Endothelial cell (in vitro differentiated cells): ENCODE measurements around the gene KRTAP19-2. TPM values are rescaled to one million over a fixed set of nuclear protein-coding genes. Genes with fewer than 3 reads are reported as not detected.

ENCODE experiments used
- DNase-seq: peaks from one replicate; pipeline ENCODE4 v3.0.0; 2021; ENCODE audit warnings: low spot score
- H3K27ac Mint-ChIP-seq: one replicate; pipeline ENCODE4 v1.8.0; 2021; ENCODE audit warnings: mixed read lengths, inconsistent platforms; ENCODE audit not compliant: unreplicated experiment
- H3K27me3 Mint-ChIP-seq: one replicate; pipeline ENCODE4 v1.8.0; 2021; ENCODE audit warnings: mild to moderate bottlenecking, moderate library complexity, mixed read lengths, inconsistent platforms; ENCODE audit not compliant: unreplicated experiment
- H3K36me3 Mint-ChIP-seq: one replicate; pipeline ENCODE4 v1.8.0; 2021; ENCODE audit warnings: mild to moderate bottlenecking, low read depth, mixed read lengths, inconsistent platforms; ENCODE audit not compliant: unreplicated experiment
- H3K4me1 Mint-ChIP-seq: one replicate; pipeline ENCODE4 v1.8.0; 2021; ENCODE audit warnings: mild to moderate bottlenecking, mixed read lengths, inconsistent platforms; ENCODE audit not compliant: unreplicated experiment
- H3K4me3 Mint-ChIP-seq: one replicate; pipeline ENCODE4 v1.8.0; 2021; ENCODE audit warnings: mild to moderate bottlenecking, mixed read lengths, inconsistent platforms; ENCODE audit not compliant: unreplicated experiment
- H3K9me3 Mint-ChIP-seq: one replicate; pipeline ENCODE4 v1.8.0; 2021; ENCODE audit warnings: mixed read lengths, inconsistent platforms; ENCODE audit not compliant: unreplicated experiment
- total RNA-seq: library from RNA; stranded (reverse); fragmentation: NEBNext Ultra II Directional; extraction: Animal tissue kit (Norgen Biotek cat#: 25700); gene quantifications from one replicate; pipeline ENCODE4 v1.2.1, GENCODE V29; 2021; ENCODE audit not compliant: unreplicated experiment
- TF ChIP-seq, protein P1 (sequence below): fragments of 200-600 bp; sonication (generic); IDR thresholded peaks from one replicate; pipeline ENCODE4 v1.5.0; 2021; ENCODE audit warnings: antibody characterized with exemption; ENCODE audit not compliant: unreplicated experiment

The KRTAP19-2 gene
- total RNA-seq, 1 donor from 2014 or later = not detected

DNA sequence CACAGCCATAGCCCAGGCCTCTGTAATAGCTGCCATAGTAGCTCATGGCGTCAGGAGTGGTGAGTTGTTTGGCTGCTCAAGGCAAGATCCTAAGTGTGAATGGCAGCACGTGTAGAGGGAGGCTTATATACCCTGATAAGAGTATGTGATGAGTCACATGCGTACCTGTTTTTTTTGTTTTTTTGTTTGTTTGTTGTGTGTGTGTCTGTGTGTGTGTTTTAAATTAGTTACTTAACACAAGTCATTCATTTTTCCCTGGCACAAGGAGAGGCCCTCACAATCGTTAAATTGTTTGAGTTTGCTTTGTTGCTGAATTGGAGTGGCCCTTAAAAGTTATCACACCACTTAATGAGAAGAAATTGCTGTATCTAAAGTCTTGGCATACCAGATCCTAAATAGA lies 9.8 kb upstream of the KRTAP19-2 start, which contains the start of gene KRTAP19-4:
KRTAP19-4 (minus strand) TSS at position 101 of the 400 bp plus-strand sequence; CDS start at position 46, 55 bp downstream.
- Mint-ChIP-seq H3K4me1 (no peaks in the 10 kb centered on the region), H3K27ac (no peak within 1 kb of the TSS), H3K36me3 (no peaks in the 10 kb centered on the region), H3K4me3 (no peak within 1 kb of the TSS), H3K27me3 (no peaks in the 10 kb centered on the region), H3K9me3 (no peaks in the 10 kb centered on the region)
- no peak for DNase-seq
- TF ChIP-seq, protein P1, sequence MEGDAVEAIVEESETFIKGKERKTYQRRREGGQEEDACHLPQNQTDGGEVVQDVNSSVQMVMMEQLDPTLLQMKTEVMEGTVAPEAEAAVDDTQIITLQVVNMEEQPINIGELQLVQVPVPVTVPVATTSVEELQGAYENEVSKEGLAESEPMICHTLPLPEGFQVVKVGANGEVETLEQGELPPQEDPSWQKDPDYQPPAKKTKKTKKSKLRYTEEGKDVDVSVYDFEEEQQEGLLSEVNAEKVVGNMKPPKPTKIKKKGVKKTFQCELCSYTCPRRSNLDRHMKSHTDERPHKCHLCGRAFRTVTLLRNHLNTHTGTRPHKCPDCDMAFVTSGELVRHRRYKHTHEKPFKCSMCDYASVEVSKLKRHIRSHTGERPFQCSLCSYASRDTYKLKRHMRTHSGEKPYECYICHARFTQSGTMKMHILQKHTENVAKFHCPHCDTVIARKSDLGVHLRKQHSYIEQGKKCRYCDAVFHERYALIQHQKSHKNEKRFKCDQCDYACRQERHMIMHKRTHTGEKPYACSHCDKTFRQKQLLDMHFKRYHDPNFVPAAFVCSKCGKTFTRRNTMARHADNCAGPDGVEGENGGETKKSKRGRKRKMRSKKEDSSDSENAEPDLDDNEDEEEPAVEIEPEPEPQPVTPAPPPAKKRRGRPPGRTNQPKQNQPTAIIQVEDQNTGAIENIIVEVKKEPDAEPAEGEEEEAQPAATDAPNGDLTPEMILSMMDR = no peak

DNA sequence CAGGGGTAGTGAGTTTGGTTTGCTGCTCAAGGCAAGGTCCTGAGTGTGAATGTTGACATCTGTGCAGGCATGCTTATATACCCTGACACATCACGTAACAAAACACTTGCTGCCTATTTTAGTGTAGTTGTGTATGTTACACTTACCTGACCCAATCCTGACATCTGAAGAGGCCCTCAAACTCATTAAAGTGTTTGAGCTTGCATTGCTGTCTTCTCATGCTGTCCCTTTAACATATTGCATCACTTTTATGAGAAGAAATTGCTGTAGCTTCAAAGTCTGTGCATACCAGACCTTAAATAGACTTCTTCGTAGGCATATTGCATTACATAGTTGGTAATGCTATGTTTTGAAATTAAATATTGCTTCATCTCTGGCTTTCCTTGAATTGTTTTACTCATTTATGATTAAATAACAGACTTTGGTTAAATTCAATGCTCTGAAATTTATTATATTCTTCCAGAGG lies 4.8 kb upstream of the KRTAP19-2 start, which contains the start of gene KRTAP19-3:
KRTAP19-3 (minus strand) TSS at position 51 of the 466 bp plus-strand sequence. CDS start 56 bp downstream, outside the sequence.
- TF ChIP-seq, protein P1 = no peak
- no peaks in the 10 kb centered on the region for H3K27me3 Mint-ChIP-seq
- H3K9me3 Mint-ChIP-seq = no peaks in the 10 kb centered on the region
- no peak within 1 kb of the TSS for H3K4me3 Mint-ChIP-seq
- no peaks in the 10 kb centered on the region for H3K4me1 Mint-ChIP-seq
- peaks cover 1% of the 10 kb centered on the region for H3K36me3 Mint-ChIP-seq
- no peak for DNase-seq
- no peak within 1 kb of the TSS for H3K27ac Mint-ChIP-seq

DNA sequence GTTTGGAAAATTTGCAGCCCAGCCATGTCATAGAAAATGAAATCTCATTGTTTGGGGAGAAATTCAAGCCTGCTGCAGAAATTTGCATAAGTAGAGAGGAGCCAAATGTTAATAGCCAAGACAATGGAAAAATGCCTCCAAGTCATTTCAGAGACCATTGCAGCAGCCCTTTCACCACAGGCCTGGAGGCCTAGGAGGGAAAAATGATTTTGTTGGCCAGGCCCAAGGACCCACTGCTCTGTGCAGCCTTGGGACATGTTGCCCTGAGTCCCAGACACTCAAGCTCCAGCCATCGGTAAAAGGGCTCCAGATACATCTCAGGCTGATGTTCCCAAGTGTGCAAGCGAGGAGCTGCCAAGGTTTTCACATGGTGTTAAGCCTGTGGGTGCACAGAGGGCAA lies 1.1 kb downstream of the KRTAP19-2 start:
- Mint-ChIP-seq H3K9me3 (no peaks in the 10 kb centered on the region), H3K27me3 (no peaks in the 10 kb centered on the region), H3K36me3 (peaks cover 7% of the 10 kb centered on the region), H3K4me1 (no peaks in the 10 kb centered on the region), H3K4me3 (no peak overlapping the region), H3K27ac (no peak overlapping the region)
- TF ChIP-seq, protein P1 = no peak
- no peak for DNase-seq

DNA sequence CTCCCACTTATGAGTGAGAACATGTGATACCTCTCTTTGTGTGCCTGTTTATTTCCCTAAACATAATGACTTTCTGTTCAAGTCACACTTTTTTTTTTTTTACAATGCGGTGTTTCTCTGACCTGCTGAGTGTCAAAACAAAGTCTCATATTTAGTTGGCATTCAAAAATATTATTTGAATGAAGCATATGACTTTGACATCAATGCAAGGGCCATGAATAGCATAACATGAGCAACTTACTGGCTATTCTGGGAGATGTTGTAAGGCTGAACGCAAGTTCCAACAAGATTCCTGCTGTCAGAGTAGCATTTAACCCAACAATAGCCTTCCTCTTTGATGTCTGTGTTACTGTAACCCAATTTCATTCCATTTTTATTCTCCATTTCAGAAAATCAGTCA lies 5.1 kb downstream of the KRTAP19-2 start:
- Mint-ChIP-seq H3K27ac (no peak overlapping the region), H3K4me1 (no peaks in the 10 kb centered on the region), H3K36me3 (peaks cover 7% of the 10 kb centered on the region), H3K4me3 (no peak overlapping the region), H3K9me3 (no peaks in the 10 kb centered on the region), H3K27me3 (no peaks in the 10 kb centered on the region)
- TF ChIP-seq, protein P1 = no peak
- no peak for DNase-seq

DNA sequence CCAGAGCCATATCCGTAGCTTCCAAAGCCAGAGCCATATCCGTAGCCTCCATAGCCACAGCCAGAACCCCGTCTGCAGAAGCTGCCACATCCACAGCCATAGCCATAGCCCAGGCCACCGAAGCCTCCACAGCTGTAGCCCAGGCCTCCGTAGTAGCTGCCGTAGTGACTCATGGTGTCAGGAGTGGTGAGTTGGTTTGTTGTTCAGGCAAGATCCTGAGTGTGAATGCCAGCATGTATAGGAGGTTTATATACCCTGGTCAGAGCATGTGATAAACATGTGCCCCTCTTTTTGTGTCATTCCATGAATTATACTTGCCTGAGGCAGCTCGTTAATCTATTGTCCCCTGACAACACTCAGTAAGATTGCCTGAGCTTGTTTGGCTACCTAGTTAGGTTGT lies 7.1 kb downstream of the KRTAP19-2 start, which contains the start of gene KRTAP19-1:
KRTAP19-1 (minus strand) TSS at position 223 of the 400 bp plus-strand sequence; CDS start at position 173, 50 bp downstream.
- H3K27ac Mint-ChIP-seq = no peak within 1 kb of the TSS
- no peaks in the 10 kb centered on the region for H3K36me3 Mint-ChIP-seq
- H3K4me1 Mint-ChIP-seq = no peaks in the 10 kb centered on the region
- TF ChIP-seq, protein P1 = no peak
- no peak within 1 kb of the TSS for H3K4me3 Mint-ChIP-seq
- no peaks in the 10 kb centered on the region for H3K27me3 Mint-ChIP-seq
- no peaks in the 10 kb centered on the region for H3K9me3 Mint-ChIP-seq
- DNase-seq = no peak
